GM23248 (cell line): ENCODE measurements around the gene STAT4.

Experiments
- EZH2 ChIP-seq: fragments of 200-600 bp; sonication (generic); IDR thresholded peaks from 2 replicates; pipeline ENCODE4 v1.6.1; 2018; ENCODE audit warnings: antibody characterized with exemption, mild to moderate bottlenecking; ENCODE audit not compliant: insufficient read depth, poor library complexity, severe bottlenecking
- EZH2phosphoT487 ChIP-seq: fragments of 200-600 bp; sonication (generic); IDR thresholded peaks from 2 replicates; pipeline ENCODE4 v1.6.1; 2018; ENCODE audit warnings: antibody characterized with exemption, moderate library complexity, mild to moderate bottlenecking, low read depth; ENCODE audit not compliant: insufficient read depth

DNA sequence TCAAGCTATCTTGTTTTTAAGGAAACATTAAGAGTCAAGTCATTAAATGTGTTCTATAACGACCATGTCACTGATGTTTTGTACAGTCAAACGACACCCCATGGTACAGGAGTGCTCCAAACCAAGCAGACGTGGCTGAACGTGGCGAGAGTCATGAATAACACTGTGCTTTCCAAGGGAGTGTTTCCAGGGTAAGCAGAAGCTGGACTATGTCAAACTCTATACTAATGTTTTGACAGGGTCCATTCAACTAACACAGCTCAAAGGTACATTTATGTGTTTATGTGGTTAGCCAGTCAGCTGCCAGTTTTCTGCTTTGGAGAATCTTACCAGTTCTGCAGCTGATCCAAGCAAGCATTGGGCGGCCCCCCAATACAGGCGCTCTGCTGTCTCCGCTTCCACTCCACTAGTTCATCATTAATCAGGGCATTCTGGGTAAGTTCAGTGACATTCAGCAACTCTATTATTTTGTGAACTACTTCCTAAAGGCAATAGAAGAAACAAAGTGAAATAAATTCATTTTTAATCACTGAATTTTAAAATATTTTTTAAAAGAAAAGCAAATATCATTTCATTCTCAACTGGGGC is 153.2 kb downstream of the STAT4 start:
- TF ChIP-seq EZH2, result no peak
- TF ChIP-seq EZH2phosphoT487, result no peak
